ENCODE results near the gene LEMD3.

LEMD3 gene

DNA sequence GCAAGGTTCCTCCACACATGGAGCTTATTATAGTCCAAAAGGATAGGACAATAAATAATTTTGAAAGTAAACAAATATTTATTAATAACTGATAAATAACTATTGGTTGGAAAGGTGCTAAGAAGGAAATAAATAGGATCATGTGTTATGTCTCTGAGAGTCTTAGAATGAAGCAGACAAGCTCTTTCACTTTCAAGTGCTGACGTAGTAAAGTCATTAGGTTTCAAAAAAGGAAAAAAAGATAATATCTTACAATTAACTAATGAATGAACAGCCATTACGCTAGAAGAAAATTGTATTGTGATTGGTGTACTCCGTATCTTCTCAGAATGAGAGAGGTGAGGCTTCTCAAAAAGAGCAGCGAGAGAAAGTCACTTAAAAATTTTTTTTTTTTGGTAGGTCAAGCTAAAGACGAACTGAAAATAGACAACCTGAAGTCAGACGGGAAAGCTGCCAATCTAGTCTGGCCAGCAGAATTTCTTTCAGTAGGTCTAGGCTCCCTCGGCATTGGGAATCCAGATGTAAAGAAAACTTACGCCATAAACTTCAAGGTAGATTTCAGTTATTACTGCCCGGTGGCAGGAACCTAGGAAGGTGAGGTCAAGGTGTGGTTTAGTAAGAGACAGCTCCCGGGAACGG is 583 bp upstream of the LEMD3 start:
- no peaks in the 10 kb centered on the region for H3K36me3 ChIP-seq
- no peak for DNase-seq
- peaks cover 0 to 38% (median 30%) of the 10 kb centered on the region in 4 donors for H3K4me1 ChIP-seq
- H3K27ac ChIP-seq, result peak overlapping the region; percentile 93 to 97
- intact Hi-C loops (cut with DNase I; ENCODE audit: low total_unique reads), result loop anchor here (10.0 kb wide), 1 partner anchor 106 kb away; the partner anchor contains the start of gene MSRB3
- H3K9me3 ChIP-seq, result no peaks in the 10 kb centered on the region
- TF ChIP-seq, protein P1, sequence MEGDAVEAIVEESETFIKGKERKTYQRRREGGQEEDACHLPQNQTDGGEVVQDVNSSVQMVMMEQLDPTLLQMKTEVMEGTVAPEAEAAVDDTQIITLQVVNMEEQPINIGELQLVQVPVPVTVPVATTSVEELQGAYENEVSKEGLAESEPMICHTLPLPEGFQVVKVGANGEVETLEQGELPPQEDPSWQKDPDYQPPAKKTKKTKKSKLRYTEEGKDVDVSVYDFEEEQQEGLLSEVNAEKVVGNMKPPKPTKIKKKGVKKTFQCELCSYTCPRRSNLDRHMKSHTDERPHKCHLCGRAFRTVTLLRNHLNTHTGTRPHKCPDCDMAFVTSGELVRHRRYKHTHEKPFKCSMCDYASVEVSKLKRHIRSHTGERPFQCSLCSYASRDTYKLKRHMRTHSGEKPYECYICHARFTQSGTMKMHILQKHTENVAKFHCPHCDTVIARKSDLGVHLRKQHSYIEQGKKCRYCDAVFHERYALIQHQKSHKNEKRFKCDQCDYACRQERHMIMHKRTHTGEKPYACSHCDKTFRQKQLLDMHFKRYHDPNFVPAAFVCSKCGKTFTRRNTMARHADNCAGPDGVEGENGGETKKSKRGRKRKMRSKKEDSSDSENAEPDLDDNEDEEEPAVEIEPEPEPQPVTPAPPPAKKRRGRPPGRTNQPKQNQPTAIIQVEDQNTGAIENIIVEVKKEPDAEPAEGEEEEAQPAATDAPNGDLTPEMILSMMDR (IDR thresholded peaks at IDR 0.05), result no peak
- peaks cover 0 to 7% of the 10 kb centered on the region in 2 donors for H3K27me3 ChIP-seq
- peak overlapping the region; percentile 69 to 88 for H3K4me3 ChIP-seq

DNA sequence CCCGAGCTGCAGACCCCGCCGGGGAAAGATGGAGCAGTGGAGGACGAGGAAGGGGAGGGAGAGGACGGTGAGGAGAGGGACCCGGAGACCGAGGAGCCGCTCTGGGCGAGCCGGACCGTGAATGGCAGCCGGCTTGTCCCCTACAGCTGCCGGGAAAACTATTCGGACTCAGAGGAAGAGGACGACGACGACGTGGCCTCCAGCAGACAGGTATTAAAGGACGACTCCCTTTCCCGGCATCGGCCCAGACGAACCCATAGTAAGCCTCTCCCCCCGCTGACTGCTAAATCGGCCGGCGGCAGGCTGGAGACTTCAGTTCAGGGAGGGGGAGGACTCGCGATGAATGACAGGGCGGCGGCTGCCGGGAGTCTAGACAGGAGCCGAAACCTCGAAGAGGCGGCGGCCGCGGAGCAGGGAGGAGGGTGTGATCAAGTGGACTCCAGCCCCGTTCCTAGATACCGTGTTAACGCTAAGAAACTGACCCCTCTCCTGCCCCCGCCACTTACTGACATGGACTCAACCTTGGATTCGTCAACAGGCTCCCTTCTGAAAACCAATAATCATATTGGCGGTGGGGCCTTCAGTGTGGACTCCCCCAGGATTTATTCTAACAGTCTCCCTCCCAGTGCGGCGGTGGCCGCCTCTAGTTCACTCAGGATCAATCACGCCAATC is 962 bp downstream of the LEMD3 start:
- TF ChIP-seq, protein P1 (IDR thresholded peaks at IDR 0.05), result no peak
- peak; percentile 46 to 75 for DNase-seq
- Histone ChIP-seq H3K4me3 (peak overlapping the region; percentile 69 to 88), H3K36me3 (no peaks in the 10 kb centered on the region), H3K27ac (peak overlapping the region; percentile 93 to 97), H3K4me1 (peaks cover 0 to 49% (median 41%) of the 10 kb centered on the region in 4 donors), H3K9me3 (no peaks in the 10 kb centered on the region), H3K27me3 (peaks cover 0 to 2% of the 10 kb centered on the region in 2 donors)
- intact Hi-C loops (cut with DNase I; ENCODE audit: low total_unique reads), result no loop called here

DNA sequence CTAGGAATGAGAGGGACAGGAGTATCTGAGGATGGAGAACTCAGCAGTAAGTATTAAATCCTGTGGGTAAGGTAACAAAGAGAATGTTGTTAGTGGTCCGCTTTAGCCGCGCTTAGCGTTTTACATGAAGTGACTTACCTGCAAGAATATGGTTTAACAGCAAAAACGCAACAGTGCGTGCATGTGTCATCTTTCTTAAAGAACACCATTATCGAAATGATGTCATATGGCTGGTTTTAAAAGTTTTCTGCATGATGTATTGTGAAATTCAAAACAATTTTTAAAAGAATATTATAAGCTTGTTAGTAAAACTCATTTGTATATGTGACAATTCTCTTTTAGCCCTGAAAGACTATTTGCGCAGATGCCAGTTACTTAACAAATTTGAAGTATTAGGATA is 1.7 kb downstream of the LEMD3 start:
- peak overlapping the region in 1 of 2 donors; percentile 97 for H3K27ac ChIP-seq
- H3K9me3 ChIP-seq, result no peaks in the 10 kb centered on the region
- H3K36me3 ChIP-seq, result no peaks in the 10 kb centered on the region
- DNase-seq, result no peak
- peak overlapping the region; percentile 69 to 88 for H3K4me3 ChIP-seq
- TF ChIP-seq, protein P1 (IDR thresholded peaks at IDR 0.05), result no peak
- intact Hi-C loops (cut with DNase I; ENCODE audit: low total_unique reads), result no loop called here
- peaks cover 0 to 49% (median 42%) of the 10 kb centered on the region in 4 donors for H3K4me1 ChIP-seq
- H3K27me3 ChIP-seq, result no peaks in the 10 kb centered on the region

DNA sequence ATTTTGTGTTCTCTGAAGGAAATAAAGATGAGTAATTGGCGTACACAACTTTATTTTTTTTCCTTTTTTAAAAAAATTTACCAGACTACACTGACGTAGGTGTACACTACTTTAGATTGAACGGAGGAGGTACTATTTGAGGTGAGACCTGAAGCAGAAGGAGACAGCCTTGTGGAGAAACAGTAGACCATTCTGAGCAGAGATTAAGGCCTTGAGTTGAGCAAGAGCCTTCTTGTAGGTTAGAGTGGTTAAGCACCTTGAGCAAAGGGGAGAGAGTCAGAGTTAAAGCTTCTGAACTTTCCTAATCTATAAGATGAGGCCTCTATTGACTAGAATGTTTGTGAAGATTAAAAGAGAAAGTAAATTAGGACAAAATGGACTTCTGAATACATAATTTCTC is 2.5 kb downstream of the LEMD3 start:
- TF ChIP-seq, protein P1 (IDR thresholded peaks at IDR 0.05), result no peak
- intact Hi-C loops (cut with DNase I; ENCODE audit: low total_unique reads), result no loop called here
- Histone ChIP-seq H3K27me3 (no peaks in the 10 kb centered on the region), H3K27ac (no peak overlapping the region), H3K4me3 (peak overlapping the region; percentile 69 to 88), H3K9me3 (no peaks in the 10 kb centered on the region), H3K36me3 (no peaks in the 10 kb centered on the region), H3K4me1 (peaks cover 0 to 49% (median 42%) of the 10 kb centered on the region in 4 donors)
- DNase-seq, result no peak

DNA sequence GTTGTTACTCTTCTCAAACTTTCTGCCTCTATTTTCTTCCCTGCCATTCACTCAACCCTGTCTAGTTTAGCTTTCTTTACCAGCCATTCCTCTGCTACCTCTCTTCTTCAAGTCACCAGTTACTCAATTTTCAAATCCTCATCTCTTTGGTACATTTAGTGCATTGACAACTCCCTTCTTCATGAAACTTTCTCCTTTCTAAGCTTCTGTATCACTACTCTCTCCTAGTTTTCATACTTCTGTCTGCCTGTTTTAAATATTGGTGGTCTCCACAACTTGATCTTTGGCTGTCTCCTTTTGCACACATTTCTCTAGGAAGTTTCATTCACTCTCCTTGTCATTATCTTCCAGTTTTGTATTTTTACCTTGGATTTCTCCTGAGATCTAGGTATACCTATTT is 6.0 kb downstream of the LEMD3 start:
- intact Hi-C loops (cut with DNase I; ENCODE audit: low total_unique reads), result no loop called here

More for the DNA sequence above, 6.0 kb downstream of the LEMD3 start:
- no peaks in the 10 kb centered on the region for H3K27me3 ChIP-seq
- peaks cover 0 to 52% (median 39%) of the 10 kb centered on the region in 4 donors for H3K4me1 ChIP-seq
- no peak overlapping the region for H3K4me3 ChIP-seq
- DNase-seq, result no peak
- no peak overlapping the region for H3K27ac ChIP-seq
- peaks cover 0 to 6% (median 0%) of the 10 kb centered on the region in 3 donors for H3K36me3 ChIP-seq
- no peaks in the 10 kb centered on the region for H3K9me3 ChIP-seq
- TF ChIP-seq, protein P1 (IDR thresholded peaks at IDR 0.05), result no peak

Data from tibial artery (tissue), 4 donors.